Measurements from ENCODE around the gene CTSC.
"Not testable (repeated sequence)": the region's sequence is repeated elsewhere in the genome, so short reads cannot be mapped to it uniquely, and the experiment has no call there.

Gene CTSC

GRCh38 chr11:88284336-88285050, 53.0 kb downstream of the CTSC start:
- no peak for DNase-seq (ENCODE audit: low read depth in 2 of 2, low spot score in 1 of 2)

- no peak for DNase-seq (ENCODE audit: low read depth in 2 of 2, low spot score in 1 of 2)
Measured at GRCh38 chr11:88282747-88283515, 54.6 kb downstream of the CTSC start.

- DNase-seq (ENCODE audit: low read depth in 2 of 2, low spot score in 1 of 2): no peak
Measured at GRCh38 chr11:88281317-88281712, 56.2 kb downstream of the CTSC start.

GRCh38 chr11:88280673-88281316, 56.7 kb downstream of the CTSC start:
- no peak for DNase-seq (ENCODE audit: low read depth in 2 of 2, low spot score in 1 of 2)

- DNase-seq (ENCODE audit: low read depth in 2 of 2, low spot score in 1 of 2): no peak
Measured at GRCh38 chr11:88277349-88277915, 60.1 kb downstream of the CTSC start.

GRCh38 chr11:88275636-88276035, 61.9 kb downstream of the CTSC start:
- no peak for DNase-seq (ENCODE audit: low read depth in 2 of 2, low spot score in 1 of 2)

- no peak for DNase-seq (ENCODE audit: low read depth in 2 of 2, low spot score in 1 of 2)
Measured at GRCh38 chr11:88266919-88267318, 70.6 kb downstream of the CTSC start.

- no peak for DNase-seq (ENCODE audit: low read depth in 2 of 2, low spot score in 1 of 2)
Measured at GRCh38 chr11:88266157-88266556, 71.4 kb downstream of the CTSC start.

GRCh38 chr11:88259431-88259830, 78.1 kb downstream of the CTSC start:
- no peak for DNase-seq (ENCODE audit: low read depth in 2 of 2, low spot score in 1 of 2)

- DNase-seq (ENCODE audit: low read depth in 2 of 2, low spot score in 1 of 2): no peak
Measured at GRCh38 chr11:88252208-88252607, 85.3 kb downstream of the CTSC start.

GRCh38 chr11:88250566-88251242, 86.8 kb downstream of the CTSC start:
- no peak for DNase-seq (ENCODE audit: low read depth in 2 of 2, low spot score in 1 of 2)

GRCh38 chr11:88249706-88250105, 87.8 kb downstream of the CTSC start:
- no peak for DNase-seq (ENCODE audit: low read depth in 2 of 2, low spot score in 1 of 2)

GRCh38 chr11:88246696-88247095, 90.8 kb downstream of the CTSC start:
- DNase-seq (ENCODE audit: low read depth in 2 of 2, low spot score in 1 of 2): no peak

GRCh38 chr11:88245576-88245975, 92.0 kb downstream of the CTSC start:
- not testable (repeated sequence) for DNase-seq (ENCODE audit: low read depth in 2 of 2, low spot score in 1 of 2)

Measured in stimulated activated CD8-positive, alpha-beta memory T cell treated with anti-CD3 and anti-CD28 coated beads, Interleukin-4, amount 100 ng/mL, for 1 hour (primary cell).